ENCODE measurements around the gene TRIM21.
"Not testable (repeated sequence)": the region's sequence is repeated elsewhere in the genome, so short reads cannot be mapped to it uniquely, and the experiment has no call there.

TRIM21 gene

DNA sequence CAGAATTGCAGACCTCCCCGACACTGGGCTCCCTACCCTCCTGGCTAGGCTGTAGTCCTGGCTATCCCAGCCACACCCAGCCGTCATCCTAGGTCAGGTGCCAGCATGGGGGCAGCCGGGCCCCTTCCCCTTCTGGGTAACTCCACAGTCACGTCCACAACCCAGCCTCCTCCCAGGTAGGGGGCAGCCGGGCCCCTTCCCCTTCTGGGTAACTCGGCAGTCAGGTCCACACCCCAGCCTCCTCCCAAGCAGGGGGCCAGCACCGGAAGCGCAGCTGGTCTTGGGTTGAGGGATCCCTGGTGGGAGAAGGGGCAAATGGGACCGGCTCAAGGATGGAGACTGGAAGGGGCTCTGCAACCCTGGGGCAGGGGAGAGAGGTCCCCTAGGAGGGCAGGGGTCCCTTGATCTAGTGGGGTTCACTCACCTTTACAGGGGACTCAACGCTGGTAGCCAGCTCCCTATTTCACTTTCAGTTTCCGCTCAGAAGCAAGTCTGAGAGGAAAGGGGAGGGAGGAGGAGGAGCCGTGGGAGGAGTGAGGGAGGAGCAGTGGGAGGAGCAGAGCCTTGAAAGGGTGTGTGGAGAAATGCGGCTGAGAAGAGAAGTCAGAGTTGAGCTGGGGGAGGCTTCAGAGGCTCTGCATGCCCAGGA lies at the start of gene TRIM21:
TRIM21 (minus strand) TSS at position 494 of the 649 bp plus-strand sequence. CDS start 3,293 bp downstream, outside the sequence.
- H3K27me3 Mint-ChIP-seq: no peaks in the 10 kb centered on the region
- DNase-seq (peak; percentile 85), ATAC-seq (peak; percentile 99)
- peaks cover 35% of the 10 kb centered on the region for H3K4me1 Mint-ChIP-seq
- peak within 1 kb of the TSS; percentile 92 for H3K27ac Mint-ChIP-seq
- H3K4me3 Mint-ChIP-seq: peak within 1 kb of the TSS; percentile 88
- H3K9me3 Mint-ChIP-seq: peaks cover 5% of the 10 kb centered on the region
- peaks cover 20% of the 10 kb centered on the region for H3K36me3 Mint-ChIP-seq (ENCODE audit: low read depth)

DNA sequence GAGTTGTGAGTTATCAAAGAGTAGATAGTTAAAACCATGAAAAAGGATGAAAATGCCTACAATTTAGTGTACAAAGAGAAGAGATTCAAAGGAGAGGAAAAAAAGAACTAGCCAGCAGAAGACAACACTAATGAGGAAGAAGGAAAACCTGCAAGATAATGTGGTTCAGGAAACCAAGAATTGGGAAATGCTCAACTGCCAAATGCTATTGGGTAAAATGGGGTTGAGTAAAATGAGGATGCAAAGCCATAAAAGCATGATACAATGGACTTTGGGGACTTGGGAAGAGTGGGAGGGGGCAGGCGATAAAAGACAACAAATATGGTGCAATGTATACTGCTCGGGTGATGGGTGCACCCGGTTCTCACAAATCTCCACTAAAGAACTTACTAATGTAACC lies 48.0 kb upstream of the TRIM21 start:
- Mint-ChIP-seq H3K4me1 (no peaks in the 10 kb centered on the region), H3K27ac (no peak overlapping the region), H3K36me3 (ENCODE audit: low read depth) (no peaks in the 10 kb centered on the region), H3K9me3 (no peaks in the 10 kb centered on the region), H3K4me3 (no peak overlapping the region), H3K27me3 (peaks cover 2% of the 10 kb centered on the region)
- DNase-seq (no peak), ATAC-seq (no peak)

DNA sequence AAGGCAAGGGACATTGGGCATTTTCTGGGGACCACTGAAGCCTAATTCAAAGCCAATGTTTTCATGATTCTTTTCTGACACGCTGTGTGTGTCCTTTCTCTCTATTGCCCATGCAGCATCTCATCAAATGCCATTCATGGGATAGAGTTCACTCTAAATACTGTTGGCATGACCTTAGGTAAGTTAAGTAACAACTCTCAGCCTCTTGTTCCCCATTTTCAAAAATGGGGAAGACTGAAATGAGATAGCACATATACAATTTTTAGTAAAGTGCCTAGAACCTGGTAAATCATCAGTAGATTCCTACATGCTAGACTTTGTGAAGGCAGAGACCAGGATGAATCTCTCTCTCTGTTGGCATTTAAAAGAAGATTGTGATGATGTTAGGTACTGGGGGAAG lies 42.9 kb upstream of the TRIM21 start:
- H3K4me3 Mint-ChIP-seq: no peak overlapping the region
- H3K27me3 Mint-ChIP-seq: peaks cover 6% of the 10 kb centered on the region

DNA sequence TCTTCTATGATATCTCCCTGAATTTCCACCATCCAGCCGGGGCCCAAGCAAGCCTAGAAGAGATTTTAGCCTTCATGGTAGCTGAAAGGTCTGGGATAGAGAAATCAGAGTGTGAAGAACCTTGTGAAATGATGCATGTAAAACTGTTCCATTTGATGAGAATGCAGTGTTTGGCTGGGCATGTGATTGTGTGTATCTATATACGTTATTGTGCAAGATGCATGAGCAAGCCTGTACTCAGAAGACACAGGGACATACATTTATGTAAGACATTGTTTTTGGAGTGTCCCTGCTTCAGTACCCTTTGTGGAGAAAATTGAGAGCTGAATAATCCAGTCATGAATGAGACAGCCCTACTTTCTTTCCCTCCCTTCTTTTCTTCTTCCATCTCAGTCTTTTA lies 40.4 kb upstream of the TRIM21 start:
- Mint-ChIP-seq H3K4me3 (no peak overlapping the region), H3K9me3 (no peaks in the 10 kb centered on the region), H3K36me3 (ENCODE audit: low read depth) (no peaks in the 10 kb centered on the region), H3K27ac (no peak overlapping the region), H3K27me3 (peaks cover 6% of the 10 kb centered on the region), H3K4me1 (no peaks in the 10 kb centered on the region)
- DNase-seq (no peak), ATAC-seq (no peak)

More for the DNA sequence above, 42.9 kb upstream of the TRIM21 start:
- H3K4me1 Mint-ChIP-seq: no peaks in the 10 kb centered on the region
- no peaks in the 10 kb centered on the region for H3K36me3 Mint-ChIP-seq (ENCODE audit: low read depth)
- DNase-seq (no peak), ATAC-seq (no peak)
- no peak overlapping the region for H3K27ac Mint-ChIP-seq
- H3K9me3 Mint-ChIP-seq: no peaks in the 10 kb centered on the region

DNA sequence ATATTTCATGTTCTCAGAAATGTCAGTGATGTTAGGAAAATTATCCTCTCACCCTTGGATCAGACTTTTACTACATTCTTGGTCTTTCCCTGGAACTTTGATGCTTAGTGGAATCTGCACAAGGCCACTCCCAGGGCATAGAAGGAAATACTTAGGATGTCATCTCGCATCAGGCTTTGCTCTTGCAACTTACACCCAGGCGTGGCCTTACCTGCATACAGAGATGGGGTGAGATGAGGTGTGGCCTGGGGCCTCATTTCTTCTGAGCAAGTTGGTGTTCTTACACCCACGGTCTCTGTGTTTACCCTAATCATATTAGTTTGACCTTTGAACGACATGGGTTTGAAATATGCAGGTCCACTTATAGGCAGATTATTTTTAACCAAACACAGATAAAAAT lies 36.5 kb upstream of the TRIM21 start:
- Mint-ChIP-seq H3K36me3 (ENCODE audit: low read depth) (no peaks in the 10 kb centered on the region), H3K27ac (no peak overlapping the region), H3K9me3 (no peaks in the 10 kb centered on the region), H3K4me3 (no peak overlapping the region), H3K27me3 (peaks cover 3% of the 10 kb centered on the region), H3K4me1 (no peaks in the 10 kb centered on the region)
- no peak for ATAC-seq
- DNase-seq: no peak

DNA sequence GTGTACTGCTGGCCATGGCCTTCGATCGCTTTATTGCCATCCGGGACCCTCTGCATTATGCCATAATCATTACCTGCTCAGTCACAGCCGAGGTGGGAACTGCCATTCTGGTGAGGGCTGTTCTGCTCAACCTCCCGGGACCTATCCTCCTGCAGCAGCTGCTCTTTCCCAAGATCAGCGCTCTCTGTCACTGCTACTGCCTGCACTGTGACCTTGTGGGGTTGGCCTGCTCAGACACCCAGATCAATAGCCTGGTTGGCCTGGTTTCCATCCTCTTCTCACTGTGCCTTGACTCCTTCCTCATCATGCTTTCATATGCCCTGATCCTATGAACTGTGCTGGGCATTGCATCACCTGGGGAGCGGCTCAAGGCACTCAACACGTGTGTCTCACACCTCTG lies 24.9 kb upstream of the TRIM21 start:
- H3K4me1 Mint-ChIP-seq: no peaks in the 10 kb centered on the region
- no peaks in the 10 kb centered on the region for H3K27me3 Mint-ChIP-seq
- no peaks in the 10 kb centered on the region for H3K36me3 Mint-ChIP-seq (ENCODE audit: low read depth)
- no peak for ATAC-seq
- no peak overlapping the region for H3K4me3 Mint-ChIP-seq
- no peaks in the 10 kb centered on the region for H3K9me3 Mint-ChIP-seq
- no peak overlapping the region for H3K27ac Mint-ChIP-seq
- no peak for DNase-seq

DNA sequence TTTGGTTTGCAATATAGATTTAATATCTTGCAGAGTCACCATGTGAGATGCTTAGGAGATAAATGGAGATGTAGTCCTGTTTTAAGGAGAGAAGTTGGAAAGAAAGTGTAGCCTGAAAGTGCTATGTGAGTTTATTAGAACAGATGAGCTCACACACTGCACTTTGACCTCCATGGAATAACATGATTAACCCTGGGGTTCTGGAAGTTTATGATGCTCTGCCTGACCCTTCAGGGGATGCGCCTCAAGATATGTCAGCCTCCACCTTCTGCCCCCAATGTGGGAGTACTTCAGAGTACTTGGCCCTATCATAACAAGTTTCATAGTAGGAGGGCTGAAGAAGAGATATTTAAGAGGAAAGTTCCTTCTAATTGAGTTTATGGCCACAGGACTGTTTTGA lies 23.3 kb upstream of the TRIM21 start:
- ATAC-seq (no peak), DNase-seq (no peak)
- Mint-ChIP-seq H3K27ac (no peak overlapping the region), H3K4me1 (no peaks in the 10 kb centered on the region), H3K36me3 (ENCODE audit: low read depth) (no peaks in the 10 kb centered on the region), H3K4me3 (no peak overlapping the region), H3K27me3 (no peaks in the 10 kb centered on the region), H3K9me3 (no peaks in the 10 kb centered on the region)

DNA sequence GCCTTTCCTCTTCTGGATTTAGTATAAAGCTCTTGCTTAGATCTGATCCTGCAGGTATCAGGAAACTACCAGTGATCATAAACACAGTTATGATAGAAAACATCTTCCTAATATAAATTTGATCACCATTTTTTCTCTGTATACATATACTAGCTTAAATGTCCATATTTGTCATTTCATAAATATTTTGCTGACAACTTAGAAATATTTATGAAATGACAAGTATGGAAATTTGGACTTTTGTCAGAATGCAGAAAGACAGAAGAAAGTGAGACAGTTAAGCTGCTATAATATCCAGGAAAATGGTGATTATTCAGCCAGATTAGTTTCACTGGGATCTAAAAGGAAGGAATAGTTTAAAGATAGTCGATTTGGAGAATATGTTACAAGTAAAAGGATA lies 22.8 kb upstream of the TRIM21 start:
- ATAC-seq: no peak
- H3K4me1 Mint-ChIP-seq: no peaks in the 10 kb centered on the region

DNA sequence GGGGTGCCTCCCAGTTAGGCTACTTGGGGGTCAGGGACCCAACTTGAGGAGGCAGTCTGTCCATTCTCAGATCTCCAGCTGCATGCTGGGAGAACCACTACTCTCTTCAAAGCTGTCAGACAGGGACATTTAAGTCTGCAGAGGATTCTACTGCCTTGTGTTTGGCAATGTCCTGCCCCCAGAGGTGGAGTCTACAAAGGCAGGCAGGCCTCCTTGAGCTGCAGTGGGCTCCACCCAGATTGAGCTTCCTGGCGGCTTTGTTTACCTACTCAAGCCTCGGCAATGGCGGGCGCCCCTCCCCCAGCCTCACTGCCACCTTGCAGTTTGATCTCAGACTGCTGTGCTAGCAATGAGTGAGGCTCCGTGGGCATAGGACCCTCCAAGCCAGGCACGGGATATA lies 12.7 kb upstream of the TRIM21 start:
- not testable (repeated sequence) for H3K9me3 Mint-ChIP-seq, H3K4me1 Mint-ChIP-seq, ATAC-seq

More for the DNA sequence above, 22.8 kb upstream of the TRIM21 start:
- no peaks in the 10 kb centered on the region for H3K27me3 Mint-ChIP-seq
- H3K27ac Mint-ChIP-seq: no peak overlapping the region
- H3K4me3 Mint-ChIP-seq: no peak overlapping the region
- H3K36me3 Mint-ChIP-seq (ENCODE audit: low read depth): no peaks in the 10 kb centered on the region
- no peaks in the 10 kb centered on the region for H3K9me3 Mint-ChIP-seq
- DNase-seq: no peak

DNA sequence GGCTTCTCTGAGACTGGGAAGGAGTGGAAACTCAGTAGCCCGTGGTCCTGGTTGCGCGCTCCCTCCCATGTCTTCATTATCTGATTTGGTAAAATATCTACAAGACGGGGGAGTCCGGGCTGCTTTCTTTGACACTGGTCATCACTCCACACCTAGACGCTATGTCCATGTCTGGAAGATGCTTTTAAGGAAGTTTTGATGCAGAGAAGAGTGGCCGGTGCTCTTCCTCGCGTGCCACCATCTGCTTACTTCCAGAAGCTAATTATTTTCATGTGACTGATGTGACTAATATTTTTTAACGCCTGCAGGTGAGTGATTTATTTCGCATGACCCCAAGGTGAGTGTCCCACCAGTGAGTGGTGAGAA lies 339 bp upstream of the TRIM21 start:
- peak overlapping the region; percentile 88 for H3K4me3 Mint-ChIP-seq
- H3K4me1 Mint-ChIP-seq: peaks cover 35% of the 10 kb centered on the region
- no peak for ATAC-seq
- H3K9me3 Mint-ChIP-seq: peaks cover 8% of the 10 kb centered on the region
- DNase-seq: no peak
- H3K36me3 Mint-ChIP-seq (ENCODE audit: low read depth): peaks cover 17% of the 10 kb centered on the region
- peak overlapping the region; percentile 92 for H3K27ac Mint-ChIP-seq
- H3K27me3 Mint-ChIP-seq: no peaks in the 10 kb centered on the region

More for the DNA sequence above, 12.7 kb upstream of the TRIM21 start:
- H3K4me3 Mint-ChIP-seq; DNase-seq; H3K27me3 Mint-ChIP-seq; H3K36me3 Mint-ChIP-seq (ENCODE audit: low read depth); H3K27ac Mint-ChIP-seq: not testable (repeated sequence)

DNA sequence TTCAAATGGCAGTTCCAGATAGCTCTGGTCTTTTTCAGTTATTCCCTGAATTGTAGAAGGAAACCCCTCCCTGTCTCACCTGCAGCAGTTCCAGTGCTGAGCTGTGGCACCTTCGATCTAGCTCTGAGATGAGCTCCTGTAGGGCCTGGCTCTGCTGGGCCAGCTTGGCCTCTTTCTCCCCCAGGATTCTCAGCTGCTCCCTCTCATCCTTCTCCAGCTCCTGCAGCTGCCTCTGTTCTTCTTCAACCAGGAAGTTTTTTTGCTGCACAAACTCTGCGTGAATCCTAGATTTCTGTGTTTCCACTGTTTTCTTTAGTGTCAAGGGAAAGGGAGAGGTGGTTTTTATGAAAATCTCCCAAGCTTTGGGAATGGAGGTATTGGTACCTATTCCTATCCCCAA lies 5.3 kb downstream of the TRIM21 start:
- DNase-seq (no peak), ATAC-seq (no peak)
- Mint-ChIP-seq H3K36me3 (ENCODE audit: low read depth) (peaks cover 43% of the 10 kb centered on the region), H3K27ac (no peak overlapping the region), H3K4me1 (peaks cover 21% of the 10 kb centered on the region), H3K4me3 (no peak overlapping the region), H3K27me3 (no peaks in the 10 kb centered on the region), H3K9me3 (no peaks in the 10 kb centered on the region)

DNA sequence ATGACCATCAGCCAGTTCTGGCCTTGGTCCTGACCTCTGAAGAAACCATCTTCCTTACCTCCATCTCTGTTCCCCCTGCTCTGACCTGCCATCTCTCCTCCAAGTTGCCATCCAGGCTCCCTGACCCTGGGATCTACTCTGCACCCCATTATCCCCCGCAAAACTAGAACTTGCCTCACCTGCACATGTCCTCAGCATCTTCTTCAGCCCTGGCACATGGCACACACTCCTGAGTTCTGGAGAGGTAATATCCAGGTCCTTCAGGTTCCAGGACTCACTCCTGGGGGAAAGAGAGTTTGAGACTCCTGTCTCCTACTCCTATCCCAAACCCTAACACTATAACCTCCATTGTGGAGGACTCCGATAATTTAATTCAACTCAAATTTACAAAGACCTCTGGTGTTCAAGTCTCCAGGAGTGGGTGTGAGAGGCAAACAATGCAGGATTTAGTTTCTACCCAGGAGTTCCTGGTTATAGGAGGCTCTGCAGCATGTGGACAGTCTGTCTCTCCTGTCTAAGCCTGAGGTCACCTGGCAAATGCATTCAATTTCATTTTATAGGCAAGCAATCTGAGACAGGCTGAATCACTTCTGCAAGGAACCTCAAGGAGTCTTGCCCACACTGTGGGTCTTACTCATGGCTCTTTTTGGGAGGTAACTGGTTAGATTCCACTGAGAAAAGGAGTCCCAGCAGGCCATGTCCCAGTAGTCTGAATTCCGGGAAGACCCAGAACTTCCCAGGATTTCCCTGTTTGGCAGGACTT lies 7.3 kb downstream of the TRIM21 start:
- Mint-ChIP-seq H3K36me3 (ENCODE audit: low read depth) (peaks cover 41% of the 10 kb centered on the region), H3K27me3 (no peaks in the 10 kb centered on the region), H3K27ac (no peak overlapping the region), H3K9me3 (no peaks in the 10 kb centered on the region), H3K4me1 (peaks cover 5% of the 10 kb centered on the region), H3K4me3 (no peak overlapping the region)
- DNase-seq: no peak
- ATAC-seq: no peak

DNA sequence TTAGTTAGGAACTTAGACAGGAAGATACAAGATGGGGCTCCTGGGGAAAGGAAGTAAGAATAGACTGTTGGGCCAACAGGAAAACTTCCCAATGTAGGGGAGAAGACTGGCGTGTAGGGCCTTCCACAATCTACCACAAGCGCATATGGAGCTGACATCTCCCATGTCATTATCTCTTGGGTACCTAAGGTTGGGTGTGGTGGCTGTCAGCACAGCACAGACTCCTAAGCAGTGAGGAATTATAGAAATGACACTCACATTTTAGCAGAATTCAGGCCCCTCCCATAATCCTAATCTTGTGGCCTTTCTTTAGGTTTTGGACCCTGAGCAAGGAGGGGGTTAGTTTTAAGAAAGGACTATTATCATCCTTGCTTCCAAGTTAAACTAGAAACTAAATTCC lies 11.6 kb downstream of the TRIM21 start:
- Mint-ChIP-seq H3K4me3 (no peak overlapping the region), H3K4me1 (no peaks in the 10 kb centered on the region), H3K27me3 (no peaks in the 10 kb centered on the region), H3K36me3 (ENCODE audit: low read depth) (peaks cover 22% of the 10 kb centered on the region), H3K27ac (no peak overlapping the region), H3K9me3 (no peaks in the 10 kb centered on the region)
- DNase-seq: no peak
- no peak for ATAC-seq

DNA sequence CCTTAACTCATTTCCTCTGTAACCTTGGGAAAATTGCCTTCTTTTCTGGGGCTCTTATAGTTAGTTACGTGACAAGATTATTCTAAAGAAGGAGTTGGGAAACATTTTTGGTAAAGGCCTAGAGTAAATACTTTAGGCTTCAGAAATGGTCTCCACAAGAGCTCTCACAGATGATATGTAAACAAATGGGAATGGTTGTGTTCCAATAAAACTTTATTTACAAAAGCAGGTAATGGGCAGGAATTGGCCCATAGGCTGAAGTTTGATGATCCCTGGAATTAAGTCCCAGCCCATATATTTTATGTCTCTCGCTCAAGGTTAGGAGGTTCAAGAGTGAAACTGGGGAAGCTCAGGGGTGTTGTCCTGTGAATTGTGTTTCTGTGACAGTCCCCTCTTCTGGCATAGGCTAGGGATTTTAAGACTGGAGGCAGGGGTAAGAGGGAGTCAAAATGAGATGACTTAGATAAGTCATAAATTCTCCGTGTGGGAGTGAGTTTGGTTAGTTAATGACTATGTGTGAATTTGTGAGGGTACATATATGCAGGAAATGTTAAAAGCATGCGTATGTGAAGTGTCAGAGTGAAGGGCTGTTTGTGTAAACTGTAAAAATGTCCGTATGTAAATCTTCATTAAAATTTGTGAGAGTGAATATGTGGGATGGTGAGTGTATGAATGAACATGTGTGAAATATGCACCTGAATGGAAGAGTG lies 17.9 kb downstream of the TRIM21 start:
- no peaks in the 10 kb centered on the region for H3K9me3 Mint-ChIP-seq
- ATAC-seq (peak; percentile 46), DNase-seq (no peak)
- H3K36me3 Mint-ChIP-seq (ENCODE audit: low read depth): no peaks in the 10 kb centered on the region
- H3K4me3 Mint-ChIP-seq: no peak overlapping the region
- no peaks in the 10 kb centered on the region for H3K27me3 Mint-ChIP-seq
- H3K27ac Mint-ChIP-seq: no peak overlapping the region
- H3K4me1 Mint-ChIP-seq: no peaks in the 10 kb centered on the region

DNA sequence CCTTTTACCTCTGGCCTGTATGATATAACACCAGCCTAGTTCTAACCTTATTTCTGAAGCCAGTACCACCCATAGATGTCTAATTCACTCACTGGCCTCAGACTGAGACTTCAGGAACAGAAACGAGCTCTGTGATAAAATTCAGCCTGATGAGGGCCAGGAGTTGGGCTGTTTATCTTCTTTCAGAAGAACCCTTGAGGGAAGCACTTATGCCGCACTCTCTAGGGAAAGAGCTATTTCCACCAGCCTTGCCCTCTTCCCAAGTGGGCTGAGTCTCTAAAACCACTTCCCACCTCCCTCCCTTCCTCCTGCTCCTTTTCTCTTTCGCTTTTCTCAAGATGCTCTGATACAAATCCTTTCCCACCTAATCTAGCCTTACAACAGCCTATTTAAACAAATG lies 23.3 kb downstream of the TRIM21 start:
- H3K36me3 Mint-ChIP-seq (ENCODE audit: low read depth): no peaks in the 10 kb centered on the region
- no peak overlapping the region for H3K4me3 Mint-ChIP-seq
- H3K27me3 Mint-ChIP-seq: no peaks in the 10 kb centered on the region
- no peak overlapping the region for H3K27ac Mint-ChIP-seq
- no peaks in the 10 kb centered on the region for H3K9me3 Mint-ChIP-seq
- H3K4me1 Mint-ChIP-seq: no peaks in the 10 kb centered on the region
- DNase-seq (no peak), ATAC-seq (no peak)
